CD4-positive, alpha-beta T cell treated with Interleukin-10 for 1 hour (primary cell): ENCODE measurements around the gene RMC1.
A peak's percentile ranks its signal among the peaks of the same experiment; 100 is the strongest.
"Not testable (repeated sequence)": the region's sequence is repeated elsewhere in the genome, so short reads cannot be mapped to it uniquely, and the experiment has no call there.

Source experiments
- DNase-seq: peaks from one replicate; pipeline ENCODE4 v3.0.0-alpha.2; 2020

The RMC1 gene

GRCh38 chr18:23498877-23499276 is 4.4 kb upstream of the RMC1 start:
- DNase-seq, result peak; percentile 83

GRCh38 chr18:23499291-23499781 is 4.0 kb upstream of the RMC1 start:
- DNase-seq, result no peak

- DNase-seq, result no peak
These were observed 1.7 kb upstream of the RMC1 start for GRCh38 chr18:23501626-23502025.

- no peak for DNase-seq
These were observed 734 bp upstream of the RMC1 start for GRCh38 chr18:23502516-23503037.

- DNase-seq, result no peak
These were observed 643 bp downstream of the RMC1 start for GRCh38 chr18:23503963-23504344.

- peak; percentile 41 for DNase-seq
These were observed 1.4 kb downstream of the RMC1 start for GRCh38 chr18:23504720-23505119.

GRCh38 chr18:23506393-23506792 is 3.1 kb downstream of the RMC1 start:
- DNase-seq, result no peak

GRCh38 chr18:23510923-23511322 is 7.6 kb downstream of the RMC1 start:
- not testable (repeated sequence) for DNase-seq

GRCh38 chr18:23512216-23512615 is 8.9 kb downstream of the RMC1 start:
- DNase-seq, result not testable (repeated sequence)

- DNase-seq, result no peak
These were observed 9.3 kb downstream of the RMC1 start for GRCh38 chr18:23512641-23513040.

- peak; percentile 84 for DNase-seq
These were observed 12.7 kb downstream of the RMC1 start for GRCh38 chr18:23515911-23516546.

GRCh38 chr18:23519734-23520133 is 16.4 kb downstream of the RMC1 start:
- DNase-seq, result no peak

GRCh38 chr18:23521271-23521670 is 18.0 kb downstream of the RMC1 start:
- no peak for DNase-seq

GRCh38 chr18:23521907-23522306 is 18.6 kb downstream of the RMC1 start:
- DNase-seq, result no peak

GRCh38 chr18:23523429-23524212 is 20.3 kb downstream of the RMC1 start:
- no peak for DNase-seq

- DNase-seq, result no peak
These were observed 20.9 kb downstream of the RMC1 start for GRCh38 chr18:23524213-23524707.

GRCh38 chr18:23526501-23527063 is 23.3 kb downstream of the RMC1 start:
- DNase-seq, result no peak

GRCh38 chr18:23528580-23529472 is 25.5 kb downstream of the RMC1 start:
- DNase-seq, result no peak

- DNase-seq, result no peak
These were observed 26.3 kb downstream of the RMC1 start for GRCh38 chr18:23529604-23530003.

- no peak for DNase-seq
These were observed 26.9 kb downstream of the RMC1 start for GRCh38 chr18:23530195-23530594.

GRCh38 chr18:23531912-23532311 is 28.6 kb downstream of the RMC1 start:
- DNase-seq, result no peak

GRCh38 chr18:23532848-23533247 is 29.5 kb downstream of the RMC1 start:
- DNase-seq, result no peak

GRCh38 chr18:23534276-23534675 is 31.0 kb downstream of the RMC1 start:
- DNase-seq, result no peak
